ENCODE data around the gene CENPC. TPM values are rescaled to one million over a fixed set of nuclear protein-coding genes. Genes with fewer than 3 reads are reported as not detected.
A peak's percentile ranks its signal among the peaks of the same experiment; 100 is the strongest.

Gene CENPC
- total and polyA plus RNA-seq, 2 experiments from 2014 or later, result 21.6 to 24.5 TPM

DNA sequence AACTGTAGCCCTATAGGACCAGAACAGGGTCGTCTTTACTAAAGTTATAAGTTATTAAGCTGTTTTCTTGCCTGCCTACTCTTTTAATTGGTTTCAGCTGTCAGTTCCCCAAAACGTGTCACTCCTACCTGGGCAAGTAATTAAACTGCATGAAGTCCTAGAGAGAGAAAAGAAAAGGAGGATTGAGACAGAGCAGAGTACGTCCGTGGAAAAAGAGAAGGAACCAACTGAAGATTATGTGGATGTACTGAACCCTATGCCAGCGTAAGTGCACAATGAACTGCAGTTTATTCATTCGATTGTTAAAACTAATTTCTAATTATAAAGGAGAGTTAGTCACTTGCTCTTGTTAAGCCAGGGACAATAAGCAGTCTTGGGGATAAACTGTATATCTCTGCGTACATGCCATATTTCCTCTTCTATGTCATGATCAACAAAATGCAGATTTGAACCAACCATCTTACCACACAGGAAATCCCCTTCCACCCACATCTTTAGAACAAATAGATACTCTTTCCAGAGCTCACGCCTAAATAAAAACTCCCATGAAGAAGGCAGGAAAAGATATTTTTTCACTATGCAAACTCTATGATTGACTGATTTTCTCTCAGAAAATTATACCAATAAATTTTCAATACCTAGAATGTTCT, 36.0 kb upstream of the CENPC start (continued):
- TF ChIP-seq ZNF462 (CRISPR knock-in tag; IDR thresholded peaks at IDR 0.05), result no peak
- TF ChIP-seq EZH2phosphoT487 (IDR thresholded peaks at IDR 0.05; ENCODE audit: unreplicated experiment), result no peak
- TF ChIP-seq, protein P1, sequence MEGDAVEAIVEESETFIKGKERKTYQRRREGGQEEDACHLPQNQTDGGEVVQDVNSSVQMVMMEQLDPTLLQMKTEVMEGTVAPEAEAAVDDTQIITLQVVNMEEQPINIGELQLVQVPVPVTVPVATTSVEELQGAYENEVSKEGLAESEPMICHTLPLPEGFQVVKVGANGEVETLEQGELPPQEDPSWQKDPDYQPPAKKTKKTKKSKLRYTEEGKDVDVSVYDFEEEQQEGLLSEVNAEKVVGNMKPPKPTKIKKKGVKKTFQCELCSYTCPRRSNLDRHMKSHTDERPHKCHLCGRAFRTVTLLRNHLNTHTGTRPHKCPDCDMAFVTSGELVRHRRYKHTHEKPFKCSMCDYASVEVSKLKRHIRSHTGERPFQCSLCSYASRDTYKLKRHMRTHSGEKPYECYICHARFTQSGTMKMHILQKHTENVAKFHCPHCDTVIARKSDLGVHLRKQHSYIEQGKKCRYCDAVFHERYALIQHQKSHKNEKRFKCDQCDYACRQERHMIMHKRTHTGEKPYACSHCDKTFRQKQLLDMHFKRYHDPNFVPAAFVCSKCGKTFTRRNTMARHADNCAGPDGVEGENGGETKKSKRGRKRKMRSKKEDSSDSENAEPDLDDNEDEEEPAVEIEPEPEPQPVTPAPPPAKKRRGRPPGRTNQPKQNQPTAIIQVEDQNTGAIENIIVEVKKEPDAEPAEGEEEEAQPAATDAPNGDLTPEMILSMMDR (conservative IDR thresholded peaks at IDR 0.05; ENCODE audit: low read depth in 2 of 2), result no peak
- TF ChIP-seq POLR2AphosphoS5 (IDR thresholded peaks at IDR 0.05; ENCODE audit: low read depth), result no peak

DNA sequence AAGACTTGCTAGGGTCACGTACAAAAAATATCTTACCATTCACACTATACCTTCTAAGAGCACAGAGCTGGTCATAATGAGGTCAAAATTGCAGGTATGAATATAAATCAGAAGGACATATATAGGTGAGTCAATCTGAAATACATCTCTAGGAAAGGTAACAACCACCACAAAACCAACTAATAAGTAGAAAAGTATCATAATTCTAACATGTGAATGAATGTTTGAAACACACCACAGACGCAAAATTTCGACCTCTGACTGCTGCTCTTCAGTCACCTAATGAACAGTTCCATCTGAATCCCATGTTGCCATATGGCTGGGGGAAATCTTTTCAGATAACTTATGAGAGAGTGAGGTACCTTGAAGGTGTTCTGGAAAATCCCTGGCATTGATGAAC, 35.3 kb upstream of the CENPC start:
- Mint-ChIP-seq H3K27me3 (ENCODE audit: insufficient read depth, low read depth, poor library complexity) (no peaks in the 10 kb centered on the region), H3K36me3 (ENCODE audit: low read depth) (no peaks in the 10 kb centered on the region), H3K4me1 (peaks cover 6% of the 10 kb centered on the region; the same call in 2 of the 3 replicates), H3K4me3 (no peak overlapping the region), H3K27ac (no peak overlapping the region), H3K9me3 (no peaks in the 10 kb centered on the region)
- Histone ChIP-seq H3K9me2 (ENCODE audit: insufficient read depth) (no peaks in the 10 kb centered on the region), H3K4me2 (no peak overlapping the region), H3K79me2 (replicated peaks; ENCODE audit: insufficient read depth) (no peaks in the 10 kb centered on the region), H4K20me1 (replicated peaks; ENCODE audit: insufficient read depth) (no peaks in the 10 kb centered on the region), H3K36me3 (ENCODE audit: insufficient read depth) (no peaks in the 10 kb centered on the region), H3K4me1 (ENCODE audit: insufficient read depth) (peaks cover 3% of the 10 kb centered on the region; the same call in 1 of the 2 replicates), H3K27me3 (ENCODE audit: insufficient read depth) (no peaks in the 10 kb centered on the region), H3K27ac (ENCODE audit: low read depth) (no peak overlapping the region), H2AFZ (peak overlapping the region; percentile 69; the same call in 1 of the 2 replicates), H3F3A (replicated peaks; ENCODE audit: low read depth) (no peaks in the 10 kb centered on the region), H3K4me3 (no peak overlapping the region)
- ATAC-seq (no peak), DNase-seq (ENCODE audit: low spot score) (no peak)
- no peak for TF ChIP-seq ZNF462 (CRISPR knock-in tag; IDR thresholded peaks at IDR 0.05)
- TF ChIP-seq CREB1 (CRISPR knock-in tag; IDR thresholded peaks at IDR 0.05; ENCODE audit: low read depth), result no peak
